ENCODE results near the gene GREB1. TPM values are rescaled to one million over a fixed set of nuclear protein-coding genes. Genes with fewer than 3 reads are reported as not detected.
A peak's percentile ranks its signal among the peaks of the same experiment; 100 is the strongest.

The GREB1 gene
- total RNA-seq, 1 donor, result under 0.01 TPM

DNA sequence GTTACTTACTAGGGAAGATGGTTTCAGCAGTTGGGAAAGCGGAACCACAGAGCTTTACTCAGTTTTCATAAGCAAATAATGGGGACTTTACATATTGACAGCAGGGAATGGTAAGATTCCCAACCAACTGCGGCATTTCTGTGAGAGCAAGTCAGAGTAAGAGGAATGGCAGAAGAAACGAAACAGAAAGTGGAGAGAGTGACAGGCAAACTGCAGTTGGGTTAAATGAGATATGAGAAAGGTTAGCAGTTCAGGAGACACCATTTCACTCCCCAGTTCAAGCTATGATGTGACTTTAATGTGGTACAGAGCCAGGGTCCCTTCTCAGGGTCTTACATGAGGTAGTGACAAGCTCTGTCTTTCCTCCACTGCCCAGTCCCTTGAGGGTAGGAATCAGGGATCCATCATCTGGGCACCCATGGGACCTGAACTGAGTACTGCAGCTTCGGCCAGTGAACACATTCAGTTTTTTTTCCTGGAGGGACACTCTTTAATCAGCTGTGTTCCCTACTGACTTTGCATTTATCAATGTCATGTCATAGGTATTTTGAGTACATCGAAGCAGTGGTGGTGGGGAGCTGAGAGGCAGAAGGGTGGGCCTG lies 33.0 kb upstream of the GREB1 start:
- TF ChIP-seq, protein P1, sequence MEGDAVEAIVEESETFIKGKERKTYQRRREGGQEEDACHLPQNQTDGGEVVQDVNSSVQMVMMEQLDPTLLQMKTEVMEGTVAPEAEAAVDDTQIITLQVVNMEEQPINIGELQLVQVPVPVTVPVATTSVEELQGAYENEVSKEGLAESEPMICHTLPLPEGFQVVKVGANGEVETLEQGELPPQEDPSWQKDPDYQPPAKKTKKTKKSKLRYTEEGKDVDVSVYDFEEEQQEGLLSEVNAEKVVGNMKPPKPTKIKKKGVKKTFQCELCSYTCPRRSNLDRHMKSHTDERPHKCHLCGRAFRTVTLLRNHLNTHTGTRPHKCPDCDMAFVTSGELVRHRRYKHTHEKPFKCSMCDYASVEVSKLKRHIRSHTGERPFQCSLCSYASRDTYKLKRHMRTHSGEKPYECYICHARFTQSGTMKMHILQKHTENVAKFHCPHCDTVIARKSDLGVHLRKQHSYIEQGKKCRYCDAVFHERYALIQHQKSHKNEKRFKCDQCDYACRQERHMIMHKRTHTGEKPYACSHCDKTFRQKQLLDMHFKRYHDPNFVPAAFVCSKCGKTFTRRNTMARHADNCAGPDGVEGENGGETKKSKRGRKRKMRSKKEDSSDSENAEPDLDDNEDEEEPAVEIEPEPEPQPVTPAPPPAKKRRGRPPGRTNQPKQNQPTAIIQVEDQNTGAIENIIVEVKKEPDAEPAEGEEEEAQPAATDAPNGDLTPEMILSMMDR (IDR thresholded peaks at IDR 0.05; ENCODE audit: insufficient read depth, low read depth, low read length), result no peak
- no peak overlapping the region for H3K4me3 ChIP-seq (ENCODE audit: low read depth, low read length)
- DNase-seq (ENCODE audit: low read depth), result peak; percentile 42

DNA sequence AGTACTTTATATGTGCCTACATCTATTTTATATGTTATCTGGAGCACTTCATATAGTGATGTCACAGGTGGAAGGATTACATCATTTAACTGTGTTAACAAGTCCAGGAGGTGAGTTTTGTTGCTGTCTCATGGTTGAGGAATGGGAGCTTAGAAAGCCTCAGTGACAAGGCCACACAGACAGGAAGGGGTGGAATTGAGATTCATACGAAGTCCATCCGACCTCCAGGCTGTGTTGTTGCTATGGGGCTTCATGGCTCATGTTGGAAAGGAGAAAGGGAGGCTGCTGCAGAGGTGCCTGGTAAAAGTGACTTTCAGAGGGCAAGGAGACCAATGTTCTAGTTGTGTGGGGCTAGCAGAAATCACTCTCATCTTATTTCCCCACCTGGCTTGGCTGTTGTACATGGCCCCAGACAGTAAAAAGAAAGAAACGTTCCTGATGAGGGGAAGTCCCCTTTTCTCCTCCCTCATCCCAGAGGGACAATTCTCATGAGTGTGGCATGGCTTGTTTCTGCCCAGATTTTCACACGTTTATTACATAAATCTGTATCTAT lies 31.0 kb upstream of the GREB1 start:
- peak; percentile 71 for DNase-seq (ENCODE audit: low read depth)
- TF ChIP-seq, protein P1 (IDR thresholded peaks at IDR 0.05; ENCODE audit: insufficient read depth, low read depth, low read length), result no peak
- no peak overlapping the region for H3K4me3 ChIP-seq (ENCODE audit: low read depth, low read length)

DNA sequence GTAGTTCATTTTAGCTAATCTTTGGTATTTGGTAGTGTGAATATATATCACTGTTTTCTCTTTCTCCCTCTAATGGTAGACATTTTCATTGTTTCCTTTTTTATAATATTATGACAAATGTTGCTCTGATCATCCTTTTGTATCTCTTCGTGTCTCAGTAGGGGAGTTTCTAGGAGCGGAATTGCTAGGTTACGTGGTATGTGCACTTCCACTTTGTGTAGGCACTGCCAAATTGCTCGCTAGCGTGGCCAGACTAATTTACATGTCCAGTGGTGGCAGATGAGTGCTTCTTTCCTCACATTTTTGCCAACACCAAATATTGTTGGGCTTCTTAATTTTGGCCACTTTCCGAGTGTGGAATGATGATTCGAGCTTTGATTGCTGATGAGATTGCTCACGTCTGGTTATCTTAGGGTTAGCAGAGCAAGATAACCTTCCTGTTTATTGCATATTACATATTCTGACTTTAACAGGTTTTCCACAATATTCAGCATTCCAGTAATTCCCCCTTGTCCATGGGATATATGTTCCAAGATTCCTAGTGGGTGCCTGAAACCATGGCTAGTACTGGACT lies 30.4 kb upstream of the GREB1 start:
- TF ChIP-seq, protein P1 (IDR thresholded peaks at IDR 0.05; ENCODE audit: insufficient read depth, low read depth, low read length), result no peak
- H3K4me3 ChIP-seq (ENCODE audit: low read depth, low read length), result no peak overlapping the region
- no peak for DNase-seq (ENCODE audit: low read depth)

DNA sequence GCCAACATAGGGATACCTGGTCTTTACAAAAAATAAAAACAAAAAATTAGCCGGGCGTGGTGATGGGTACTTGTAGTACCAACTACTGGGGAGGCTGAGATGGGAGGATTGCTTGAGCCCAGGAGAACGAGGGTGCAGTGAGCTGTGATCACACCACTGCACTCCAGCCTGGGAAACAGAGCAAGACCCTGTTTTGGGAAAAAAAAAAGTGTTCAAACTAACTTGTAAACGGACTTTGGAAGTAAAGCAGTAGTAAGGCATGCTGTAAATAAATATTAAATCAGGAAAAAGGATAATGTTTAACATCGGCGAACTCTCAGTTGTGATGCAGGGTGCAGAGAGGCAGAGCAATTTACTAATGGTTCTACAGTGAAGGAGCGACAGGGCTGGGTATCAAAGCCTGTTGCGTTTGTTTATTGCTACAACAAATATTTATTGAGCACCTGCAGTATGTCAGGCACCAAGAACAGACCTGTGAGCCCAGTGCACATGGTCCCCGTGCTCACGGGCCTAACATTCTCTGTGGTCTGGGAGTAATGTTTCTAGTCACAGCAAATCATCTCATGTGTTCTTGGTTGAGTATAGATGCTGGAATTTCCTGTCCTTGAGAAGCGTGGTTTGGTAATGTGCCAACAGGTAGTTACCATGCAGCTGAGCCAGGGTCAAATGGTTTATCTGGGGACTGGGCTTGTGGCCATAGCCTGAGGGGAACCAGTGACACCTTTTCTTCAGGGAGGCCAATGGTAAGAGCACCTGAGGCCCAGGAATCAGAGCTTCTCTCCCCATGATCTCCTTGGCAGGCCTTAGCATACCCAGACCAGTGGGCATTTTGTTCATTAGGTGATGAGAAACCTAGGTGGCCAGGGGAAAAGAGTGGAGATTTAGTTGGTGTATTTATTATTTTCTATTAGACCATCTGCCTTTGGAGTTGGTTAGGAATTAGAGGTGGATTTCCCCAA lies 27.9 kb upstream of the GREB1 start:
- TF ChIP-seq, protein P1 (IDR thresholded peaks at IDR 0.05; ENCODE audit: insufficient read depth, low read depth, low read length), result no peak
- no peak overlapping the region for H3K4me3 ChIP-seq (ENCODE audit: low read depth, low read length)
- DNase-seq (ENCODE audit: low read depth), result no peak

DNA sequence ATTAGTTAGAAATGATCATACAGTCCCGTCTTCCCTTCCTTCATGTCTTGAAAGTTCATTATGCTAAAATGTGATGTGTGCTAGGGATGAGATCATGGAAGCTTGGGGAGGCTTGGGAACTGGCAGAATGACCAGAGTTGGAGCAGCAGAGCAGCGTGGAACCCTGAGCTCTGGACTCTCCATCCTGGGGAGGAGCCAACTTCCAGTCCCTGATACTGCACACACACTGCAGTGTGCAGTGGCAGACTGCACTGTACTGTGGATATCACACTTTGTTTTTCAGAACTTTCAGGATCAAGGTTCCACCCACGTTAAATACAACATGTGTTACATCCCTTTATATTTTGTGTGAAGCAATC lies 27.3 kb upstream of the GREB1 start:
- H3K4me3 ChIP-seq (ENCODE audit: low read depth, low read length), result no peak overlapping the region

DNA sequence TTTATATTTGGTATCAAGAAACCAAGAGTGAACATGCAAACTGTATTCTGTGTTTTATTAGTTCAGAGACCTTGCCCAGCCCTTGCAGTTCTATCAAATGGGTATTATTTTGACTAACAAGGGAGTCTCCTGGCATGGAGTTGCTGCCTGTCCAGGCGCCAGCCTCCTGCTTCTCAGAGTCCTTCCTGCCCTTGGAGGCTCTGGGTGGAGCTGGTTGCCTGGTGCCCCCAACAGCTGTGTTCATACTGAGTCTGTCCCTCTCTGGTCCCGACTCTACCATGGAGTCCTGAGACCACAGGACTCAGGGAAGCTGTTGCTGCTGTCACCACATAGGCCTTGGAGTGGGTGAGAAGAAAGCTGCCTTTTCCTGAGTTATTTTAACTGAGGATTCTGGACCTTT lies 26.3 kb upstream of the GREB1 start:
- TF ChIP-seq, protein P1 (IDR thresholded peaks at IDR 0.05; ENCODE audit: insufficient read depth, low read depth, low read length), result no peak

More for the DNA sequence above, 27.3 kb upstream of the GREB1 start:
- TF ChIP-seq, protein P1 (IDR thresholded peaks at IDR 0.05; ENCODE audit: insufficient read depth, low read depth, low read length), result no peak
- DNase-seq (ENCODE audit: low read depth), result no peak

More for the DNA sequence above, 26.3 kb upstream of the GREB1 start:
- no peak overlapping the region for H3K4me3 ChIP-seq (ENCODE audit: low read depth, low read length)
- no peak for DNase-seq (ENCODE audit: low read depth)
